ENCODE data around the gene MPDU1. TPM values are rescaled to one million over a fixed set of nuclear protein-coding genes. Genes with fewer than 3 reads are reported as not detected.
A peak's percentile ranks its signal among the peaks of the same experiment; 100 is the strongest.

Gene MPDU1
- total RNA-seq, 4 donors from 2014 or later: 37.1 to 236 (median 125) TPM

DNA sequence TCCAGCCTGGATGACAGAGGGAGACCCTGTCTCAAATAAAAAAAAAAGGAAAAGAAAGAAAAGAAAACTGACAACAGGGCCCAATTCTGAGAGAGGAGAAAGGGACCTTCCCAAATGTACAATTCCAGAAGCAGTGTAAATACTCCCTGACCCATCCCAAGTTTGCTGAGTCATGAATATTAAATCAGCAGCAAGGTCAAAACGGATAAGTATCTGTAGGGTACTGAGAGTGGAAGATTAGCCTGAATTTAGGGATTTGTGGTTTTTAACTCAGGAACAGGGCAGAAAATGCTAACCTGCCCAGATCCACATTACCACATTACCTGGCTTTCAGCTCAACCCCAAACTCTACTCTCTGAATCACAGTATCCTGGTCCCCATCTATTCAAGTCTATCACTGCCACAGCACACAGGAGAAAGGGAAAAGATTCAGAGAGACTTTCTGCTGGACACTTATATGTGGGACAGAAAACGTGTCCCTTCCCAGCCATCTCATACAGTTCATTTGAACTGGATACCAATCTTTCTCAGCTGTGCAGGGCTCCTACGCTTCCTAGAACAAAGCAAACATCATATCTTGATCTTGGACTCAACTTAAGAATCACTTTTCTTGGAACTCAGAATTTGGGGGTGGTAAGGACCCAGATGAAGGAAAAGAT lies 28.1 kb downstream of the MPDU1 start:
- DNase-seq: no peak
- no peak for TF ChIP-seq POLR2A (IDR thresholded peaks at IDR 0.05)
- TF ChIP-seq, protein P1, sequence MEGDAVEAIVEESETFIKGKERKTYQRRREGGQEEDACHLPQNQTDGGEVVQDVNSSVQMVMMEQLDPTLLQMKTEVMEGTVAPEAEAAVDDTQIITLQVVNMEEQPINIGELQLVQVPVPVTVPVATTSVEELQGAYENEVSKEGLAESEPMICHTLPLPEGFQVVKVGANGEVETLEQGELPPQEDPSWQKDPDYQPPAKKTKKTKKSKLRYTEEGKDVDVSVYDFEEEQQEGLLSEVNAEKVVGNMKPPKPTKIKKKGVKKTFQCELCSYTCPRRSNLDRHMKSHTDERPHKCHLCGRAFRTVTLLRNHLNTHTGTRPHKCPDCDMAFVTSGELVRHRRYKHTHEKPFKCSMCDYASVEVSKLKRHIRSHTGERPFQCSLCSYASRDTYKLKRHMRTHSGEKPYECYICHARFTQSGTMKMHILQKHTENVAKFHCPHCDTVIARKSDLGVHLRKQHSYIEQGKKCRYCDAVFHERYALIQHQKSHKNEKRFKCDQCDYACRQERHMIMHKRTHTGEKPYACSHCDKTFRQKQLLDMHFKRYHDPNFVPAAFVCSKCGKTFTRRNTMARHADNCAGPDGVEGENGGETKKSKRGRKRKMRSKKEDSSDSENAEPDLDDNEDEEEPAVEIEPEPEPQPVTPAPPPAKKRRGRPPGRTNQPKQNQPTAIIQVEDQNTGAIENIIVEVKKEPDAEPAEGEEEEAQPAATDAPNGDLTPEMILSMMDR (IDR thresholded peaks at IDR 0.05): no peak
- Histone ChIP-seq H3K36me3 (peaks cover 0 to 12% (median 0%) of the 10 kb centered on the region in 3 donors), H3K27ac (no peak overlapping the region), H3K4me1 (peaks cover 0 to 31% (median 10%) of the 10 kb centered on the region in 4 donors), H3K27me3 (no peaks in the 10 kb centered on the region), H3K9me3 (no peaks in the 10 kb centered on the region), H3K4me3 (no peak overlapping the region)

DNA sequence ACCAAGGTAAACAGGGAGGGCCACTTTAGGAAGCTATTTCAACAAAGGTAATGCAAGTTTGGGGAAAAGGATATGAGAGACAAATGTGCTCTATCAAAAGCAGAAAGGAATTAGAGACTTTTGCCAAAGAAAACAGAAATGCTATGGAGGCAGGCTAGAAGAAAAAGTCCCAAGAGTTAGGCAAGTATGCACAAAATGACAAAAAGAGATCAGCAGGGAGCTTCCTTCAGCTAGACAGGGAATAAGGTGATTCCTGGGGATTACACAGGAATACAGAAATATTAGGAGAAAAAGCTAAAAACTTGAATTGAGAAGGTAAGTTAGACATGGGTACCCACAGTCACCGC lies 28.6 kb downstream of the MPDU1 start:
- H3K4me3 ChIP-seq: no peak overlapping the region
- TF ChIP-seq, protein P1 (IDR thresholded peaks at IDR 0.05): no peak
- TF ChIP-seq POLR2A (IDR thresholded peaks at IDR 0.05): no peak
- DNase-seq: no peak
- H3K27me3 ChIP-seq: no peaks in the 10 kb centered on the region
- no peaks in the 10 kb centered on the region for H3K9me3 ChIP-seq
- no peak overlapping the region for H3K27ac ChIP-seq
- peaks cover 0 to 31% (median 10%) of the 10 kb centered on the region in 4 donors for H3K4me1 ChIP-seq
- H3K36me3 ChIP-seq: peaks cover 0 to 12% (median 0%) of the 10 kb centered on the region in 3 donors

DNA sequence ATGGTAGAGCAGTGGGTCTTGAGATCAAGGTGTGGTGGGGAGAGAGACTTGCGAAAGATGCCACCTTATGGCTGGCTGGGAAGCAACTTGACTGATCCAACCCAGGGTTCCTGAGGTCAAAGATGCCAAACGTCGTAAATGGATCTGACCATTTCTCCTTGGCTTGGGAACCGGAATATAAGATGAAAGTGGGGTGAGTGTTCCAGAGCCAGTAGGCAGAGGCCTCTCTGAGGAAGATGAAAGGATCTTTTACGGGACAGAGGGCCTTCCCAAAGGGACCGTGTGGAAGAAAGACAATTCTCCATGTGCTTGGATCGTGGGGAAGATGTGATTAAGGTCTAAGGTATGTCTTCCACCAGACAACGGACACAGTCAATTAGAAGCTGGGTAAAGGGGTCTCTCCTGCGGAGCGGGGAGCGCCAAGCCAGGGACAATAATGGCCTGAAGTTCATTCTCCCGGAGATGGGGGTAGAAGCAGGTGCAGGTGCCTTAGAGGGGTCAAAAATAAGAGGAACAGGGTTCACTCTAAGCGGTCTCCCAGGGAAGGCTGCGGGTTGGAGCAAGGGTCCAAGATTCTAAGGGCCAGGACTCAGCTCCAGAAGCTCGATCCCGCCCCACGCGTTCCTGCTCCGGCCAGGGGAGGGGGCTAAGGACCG lies 30.2 kb downstream of the MPDU1 start:
- DNase-seq: peak in 1 of 3 donors; percentile 55

DNA sequence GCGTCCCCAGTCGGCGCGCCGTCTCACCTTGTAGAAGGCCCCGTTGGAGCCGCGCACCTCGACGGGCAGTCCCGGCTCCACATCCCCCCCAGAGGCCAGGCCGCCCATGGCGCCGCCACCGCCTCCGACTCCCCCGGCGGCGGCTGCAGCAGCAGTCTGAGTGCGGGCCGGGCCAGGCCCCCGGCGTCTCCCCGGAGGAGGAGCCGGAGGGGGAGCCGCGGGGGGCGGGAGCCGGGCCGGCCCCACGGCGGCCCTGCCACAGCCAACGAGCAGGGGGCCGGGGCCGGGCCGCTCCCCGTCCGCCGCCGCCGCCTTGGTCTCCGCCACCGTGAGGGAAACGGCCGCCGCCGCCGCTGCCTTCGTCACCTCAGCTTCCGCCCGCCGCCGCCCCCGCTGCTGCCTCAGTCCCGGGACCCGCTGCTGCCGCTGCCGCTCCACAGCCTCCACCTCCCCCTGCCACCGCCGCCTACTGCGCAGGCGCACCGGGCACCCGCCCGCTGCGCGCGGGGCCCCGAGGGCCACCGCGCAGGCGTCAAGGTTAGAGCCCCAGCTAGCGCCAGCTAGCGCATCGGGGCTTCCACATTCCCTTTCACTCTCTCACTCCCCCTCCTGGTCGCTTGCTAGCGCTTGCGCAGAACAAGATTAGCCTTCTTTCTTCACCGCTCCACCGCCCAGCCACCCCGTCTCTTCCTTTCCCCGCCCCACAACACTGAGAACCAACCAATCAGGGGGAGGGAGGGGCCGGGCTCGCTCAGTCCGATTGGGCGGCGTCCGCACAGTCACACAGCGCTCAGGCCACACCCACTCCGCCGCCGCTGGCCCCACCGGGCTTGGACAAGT lies 31.0 kb downstream of the MPDU1 start, which contains the start of gene FXR2:
TSS of gene FXR2 (minus strand) at position 473 of the 840 bp plus-strand sequence. CDS start at position 108, 365 bp downstream.
- TF ChIP-seq POLR2A (IDR thresholded peaks at IDR 0.05): peak; percentile 73 to 84
- TF ChIP-seq, protein P1 (IDR thresholded peaks at IDR 0.05): peak; percentile 60 to 84 (median 76)
- H3K9me3 ChIP-seq: no peaks in the 10 kb centered on the region
- H3K4me3 ChIP-seq: peak within 1 kb of the TSS; percentile 77 to 98 (median 95)
- peaks cover 0 to 31% (median 10%) of the 10 kb centered on the region in 4 donors for H3K4me1 ChIP-seq
- no peaks in the 10 kb centered on the region for H3K27me3 ChIP-seq
- peaks cover 0 to 12% (median 0%) of the 10 kb centered on the region in 3 donors for H3K36me3 ChIP-seq
- H3K27ac ChIP-seq: peak within 1 kb of the TSS; percentile 90 to 100 (median 96)
- DNase-seq: peak; percentile 99 to 100 (median 100)

More for the DNA sequence above, 30.2 kb downstream of the MPDU1 start:
- Histone ChIP-seq H3K4me1 (peaks cover 0 to 31% (median 10%) of the 10 kb centered on the region in 4 donors), H3K27ac (peak overlapping the region; percentile 90 to 100 (median 96)), H3K36me3 (peaks cover 0 to 12% (median 0%) of the 10 kb centered on the region in 3 donors), H3K27me3 (no peaks in the 10 kb centered on the region), H3K9me3 (no peaks in the 10 kb centered on the region), H3K4me3 (peak overlapping the region; percentile 77 to 98 (median 95))
- TF ChIP-seq, protein P1 (IDR thresholded peaks at IDR 0.05): no peak
- TF ChIP-seq POLR2A (IDR thresholded peaks at IDR 0.05): peak in 1 of 2 donors; percentile 11

DNA sequence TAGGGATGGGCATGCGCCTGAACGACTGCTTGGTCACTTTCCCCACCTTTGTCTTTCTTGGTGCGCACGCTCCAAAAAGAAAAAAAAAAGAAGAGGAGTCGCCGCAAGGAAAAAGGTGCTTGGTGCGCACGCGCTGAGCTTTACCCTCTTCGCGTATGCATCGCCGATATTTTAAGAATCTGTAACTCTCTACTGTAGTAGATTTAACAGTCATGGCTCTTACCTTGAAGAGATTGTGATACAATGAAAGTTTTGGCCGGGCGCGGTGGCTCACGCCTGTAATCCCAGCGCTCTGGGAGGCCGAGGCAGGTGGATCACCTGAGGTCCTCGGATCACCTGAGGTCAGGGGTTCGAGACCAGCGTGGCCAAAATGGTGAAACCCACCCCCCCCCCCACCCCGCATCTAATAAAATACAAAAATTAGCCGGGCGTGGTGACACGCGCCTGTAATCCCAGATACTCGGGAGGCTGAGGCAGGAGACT lies 31.7 kb downstream of the MPDU1 start:
- peak overlapping the region; percentile 78 to 100 (median 96) for H3K27ac ChIP-seq
- TF ChIP-seq, protein P1 (IDR thresholded peaks at IDR 0.05): no peak
- TF ChIP-seq POLR2A (IDR thresholded peaks at IDR 0.05): no peak
- peaks cover 0 to 12% (median 0%) of the 10 kb centered on the region in 3 donors for H3K36me3 ChIP-seq
- DNase-seq: no peak
- no peaks in the 10 kb centered on the region for H3K9me3 ChIP-seq
- H3K27me3 ChIP-seq: no peaks in the 10 kb centered on the region
- H3K4me3 ChIP-seq: peak overlapping the region; percentile 34 to 97 (median 66)
- H3K4me1 ChIP-seq: peaks cover 0 to 31% (median 10%) of the 10 kb centered on the region in 4 donors

All from Peyer's patch (tissue), 4 donors.